NCI-H128 (cell line): ENCODE results near the gene MEF2D.

Experiments used
- DNase-seq: peaks from one replicate; lab custom pipeline; 2025; ENCODE audit not compliant: unreplicated experiment; lab: John Stamatoyannopoulos, UW

Gene MEF2D

GRCh38 chr1:156502391-156502893 lies 1.9 kb upstream of the MEF2D start:
- DNase-seq: no peak

DNA sequence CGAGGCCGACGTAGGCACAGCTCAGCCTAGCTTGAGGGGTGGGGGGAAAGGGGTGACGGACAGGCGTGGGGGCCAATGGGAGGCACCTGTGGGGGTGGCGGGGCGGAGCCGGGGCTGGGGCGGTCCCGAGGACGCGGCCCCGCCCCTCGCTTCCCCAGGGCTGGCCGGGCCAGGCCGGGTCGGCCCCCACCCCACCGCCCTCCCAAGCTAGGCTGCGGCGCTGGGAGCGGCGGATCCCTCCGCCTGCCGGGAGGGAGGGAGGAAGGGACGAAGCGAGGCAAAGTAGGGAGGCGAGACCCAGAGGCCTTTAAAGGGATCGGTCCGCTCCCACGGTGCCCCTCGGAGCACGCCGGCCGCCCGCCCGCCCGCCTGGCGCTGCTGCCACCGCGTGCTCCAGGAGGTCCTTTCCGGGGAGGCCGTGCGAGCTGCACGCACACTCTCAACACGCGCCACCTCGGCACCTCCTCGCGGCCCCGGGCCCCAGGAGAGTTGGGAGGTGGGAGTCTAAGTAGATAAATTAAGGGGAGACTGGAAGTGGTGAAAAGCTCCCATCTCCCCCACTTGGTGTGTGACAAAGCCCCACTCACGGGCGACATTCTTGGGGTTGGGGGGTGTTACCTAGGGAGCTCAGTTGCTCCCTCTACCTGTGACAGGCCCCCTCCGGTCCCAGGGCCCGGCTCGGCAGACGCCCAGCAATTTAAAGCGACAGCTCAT lies 375 bp upstream of the MEF2D start:
- peak; percentile 84 for DNase-seq

GRCh38 chr1:156499842-156500542 lies 583 bp downstream of the MEF2D start:
- DNase-seq: no peak

- no peak for DNase-seq
Observed at GRCh38 chr1:156499194-156499841, 1.3 kb downstream of the MEF2D start.

GRCh38 chr1:156498432-156499193 lies 2.0 kb downstream of the MEF2D start:
- DNase-seq: no peak

DNA sequence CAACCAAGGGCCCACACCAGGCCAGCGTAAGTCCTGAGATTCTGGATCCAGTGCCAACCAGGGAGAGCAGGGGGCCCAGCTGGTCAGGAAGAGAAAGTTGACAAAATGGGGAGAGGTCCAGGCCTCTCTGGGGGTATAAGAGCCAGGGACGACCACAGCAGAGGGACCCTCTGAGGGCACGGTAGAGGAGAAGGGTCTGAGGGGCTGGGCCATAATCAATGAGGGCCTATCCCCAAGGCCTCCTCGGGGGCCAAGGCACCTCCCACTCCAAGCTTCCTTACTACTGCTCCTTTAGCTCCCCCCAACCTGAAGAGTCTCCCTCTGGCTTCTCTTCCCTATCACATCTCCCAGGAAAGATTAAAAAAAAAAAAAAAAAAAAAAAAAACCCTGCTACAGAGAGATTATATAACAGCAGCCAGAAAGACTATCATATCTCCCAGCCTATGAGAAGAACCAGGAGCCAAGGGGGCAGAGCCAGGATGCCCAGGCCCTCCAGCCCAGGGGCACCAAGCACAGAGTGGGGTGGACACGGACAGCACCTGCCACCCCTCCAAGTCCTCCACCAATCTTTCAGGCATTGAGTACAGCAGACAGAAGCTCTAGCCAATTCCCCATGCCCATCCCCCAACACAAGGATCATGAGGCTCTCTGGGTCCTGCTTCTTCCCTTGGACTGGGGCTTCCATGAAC lies 2.7 kb downstream of the MEF2D start:
- no peak for DNase-seq

DNA sequence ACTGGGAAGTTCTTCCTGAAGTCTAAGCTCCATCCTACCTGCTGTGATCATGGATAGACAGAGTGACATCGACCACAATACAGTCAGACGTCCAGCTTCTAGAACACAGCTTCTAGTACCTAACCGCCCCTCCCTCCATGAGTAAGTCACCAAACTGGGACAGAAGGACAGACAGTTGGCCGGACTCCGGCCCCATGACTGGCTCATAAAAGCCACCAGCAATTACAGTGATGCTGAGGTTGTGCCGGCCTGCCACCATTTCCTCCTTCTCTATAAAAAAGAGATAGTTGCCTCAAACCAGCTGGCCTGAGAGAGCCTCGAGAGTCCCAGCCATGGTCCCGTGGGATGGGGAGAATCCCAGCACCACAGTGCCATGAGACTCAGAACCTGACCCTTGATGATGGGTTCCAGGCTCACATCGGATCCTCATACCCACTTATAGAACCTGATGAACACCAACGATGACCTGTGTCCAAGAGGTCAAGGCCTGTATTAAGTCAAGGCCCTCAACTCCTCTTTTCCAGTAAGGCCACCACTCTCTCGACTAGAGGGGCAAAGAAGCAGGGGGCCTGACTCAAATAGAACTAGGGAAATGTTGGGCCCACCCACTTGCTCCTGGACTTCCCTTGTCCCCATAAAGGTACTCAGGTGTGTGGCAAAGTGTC lies 3.4 kb downstream of the MEF2D start:
- no peak for DNase-seq

- DNase-seq: no peak
Observed at GRCh38 chr1:156496211-156496761, 4.3 kb downstream of the MEF2D start.

GRCh38 chr1:156495401-156496140 lies 5.0 kb downstream of the MEF2D start:
- no peak for DNase-seq

DNA sequence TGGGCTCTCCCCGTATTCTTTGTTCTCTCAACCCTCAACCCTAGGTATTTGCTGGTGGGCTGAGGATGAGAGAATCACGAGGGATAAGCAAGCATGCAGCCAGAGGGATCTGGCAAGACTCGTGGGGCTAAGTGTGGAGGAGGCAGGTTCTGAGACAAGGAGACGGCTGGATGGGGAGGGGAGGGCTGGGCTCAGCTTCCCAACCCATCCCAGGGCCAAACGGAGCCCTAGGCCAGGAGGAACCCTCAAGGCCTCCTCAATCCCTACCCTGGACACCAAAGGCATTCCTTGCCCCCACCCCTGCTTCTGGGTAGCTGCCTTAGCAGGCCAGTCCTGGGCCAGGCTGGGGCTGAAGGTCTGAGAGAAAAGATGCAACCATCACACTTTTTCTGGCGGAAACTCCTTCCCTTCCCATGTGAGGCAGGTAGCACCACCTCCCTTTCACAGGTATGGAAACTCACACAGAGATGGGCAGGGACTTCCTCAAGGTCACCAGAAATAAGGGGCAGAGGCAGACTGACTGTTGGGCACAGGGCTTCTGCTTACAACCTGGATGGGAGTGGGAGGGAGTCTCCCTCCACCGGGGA lies 6.2 kb downstream of the MEF2D start:
- no peak for DNase-seq

GRCh38 chr1:156493742-156494141 lies 6.8 kb downstream of the MEF2D start:
- no peak for DNase-seq

DNA sequence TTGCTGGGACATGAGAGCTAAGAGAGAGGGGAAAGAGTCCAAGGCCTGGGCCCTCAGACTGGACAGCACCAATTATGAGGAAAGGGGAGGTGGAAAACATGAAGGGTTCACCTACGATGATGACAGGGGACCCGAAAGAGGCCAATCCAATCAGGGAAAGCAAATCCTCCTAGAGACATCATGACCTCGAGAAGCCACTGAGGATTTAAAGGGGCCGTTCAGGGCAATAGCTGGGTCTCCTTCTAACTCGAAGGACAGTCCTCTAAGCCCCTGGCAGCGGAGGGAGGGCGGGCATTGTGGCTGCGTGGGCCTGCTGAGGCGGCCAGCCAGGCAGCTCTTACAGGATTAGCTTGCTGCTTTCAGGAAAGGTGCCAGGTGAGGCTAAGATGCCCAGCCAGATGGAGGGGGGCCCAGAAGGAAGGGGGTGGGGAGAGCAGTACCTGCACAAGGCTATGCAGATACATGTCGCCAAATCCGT lies 7.4 kb downstream of the MEF2D start:
- DNase-seq: no peak

DNA sequence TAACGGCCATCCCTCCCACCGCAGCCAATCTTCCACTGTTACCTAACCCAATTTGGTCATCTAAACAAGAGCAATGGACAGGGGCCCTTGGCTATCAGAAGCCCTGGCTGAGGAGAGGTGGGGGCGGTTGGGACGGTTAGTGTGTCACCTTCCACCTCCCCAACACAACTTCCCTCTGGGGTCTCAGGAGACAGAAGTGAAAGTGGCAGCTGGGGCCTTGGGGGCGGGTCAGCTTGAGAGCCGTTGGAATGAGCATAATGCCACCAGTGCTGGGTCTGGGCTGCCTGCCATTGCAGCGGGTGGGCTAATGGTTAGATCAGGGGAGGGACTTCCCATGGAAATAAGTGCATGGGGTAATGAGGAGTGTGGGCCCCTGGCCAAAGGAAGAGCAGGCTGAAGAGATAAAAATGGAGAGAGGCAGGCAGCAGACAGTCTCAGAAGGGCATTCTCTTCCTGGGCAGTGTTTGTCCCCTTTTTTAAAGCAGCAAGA lies 7.9 kb downstream of the MEF2D start:
- DNase-seq: no peak

GRCh38 chr1:156492013-156492590 lies 8.5 kb downstream of the MEF2D start:
- no peak for DNase-seq

- DNase-seq: no peak
Observed at GRCh38 chr1:156491151-156491949, 9.2 kb downstream of the MEF2D start.

DNA sequence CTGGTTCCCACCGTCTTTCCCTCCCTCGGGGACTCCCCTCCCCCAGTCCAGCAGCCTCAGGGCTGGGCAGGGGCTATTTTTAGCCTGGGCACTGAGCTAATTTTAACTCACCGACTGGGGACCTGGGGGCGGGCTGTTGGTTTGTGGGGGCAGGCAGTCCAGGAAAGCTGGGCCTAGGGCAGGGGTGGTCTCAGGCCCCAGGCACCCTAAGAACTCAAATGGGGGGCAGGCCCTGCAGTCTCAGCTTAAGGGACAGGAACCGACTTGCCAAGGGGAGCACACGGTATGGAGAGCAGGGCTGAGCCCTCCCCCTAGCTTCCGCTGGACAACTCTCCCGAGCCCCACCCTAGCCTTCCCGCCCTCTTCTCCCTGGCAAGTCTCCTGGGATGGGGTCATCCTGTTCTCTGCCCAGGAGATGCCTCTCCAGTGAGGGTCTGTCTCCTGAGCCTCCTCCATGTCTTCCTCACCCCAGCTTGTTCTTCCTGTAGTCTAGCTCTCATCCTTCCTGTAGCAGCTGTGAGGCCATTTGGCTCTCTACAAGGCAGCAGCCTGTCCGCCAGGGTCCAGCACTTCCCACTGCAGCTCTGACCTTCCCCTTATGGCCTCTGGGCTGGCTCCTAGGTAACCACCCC lies 10.1 kb downstream of the MEF2D start:
- no peak for DNase-seq

- no peak for DNase-seq
Observed at GRCh38 chr1:156489935-156490293, 10.7 kb downstream of the MEF2D start.
